MM.1S (cell line): ENCODE measurements around the gene MRPL1.

Experiments
- EZH2 ChIP-seq: fragments of 300-600 bp; sonication (generic); optimal IDR thresholded peaks from 2 replicates; pipeline ENCODE3; 2017; ENCODE audit warnings: low read depth, mild to moderate bottlenecking, antibody characterized with exemption, low read length, mixed read lengths
- TF ChIP-seq, protein P1 (sequence below): fragments of 300-600 bp; sonication (generic); IDR thresholded peaks from 2 replicates; pipeline ENCODE4 v1.5.1; 2016; ENCODE audit warnings: antibody characterized with exemption, low read length, mixed read lengths

DNA sequence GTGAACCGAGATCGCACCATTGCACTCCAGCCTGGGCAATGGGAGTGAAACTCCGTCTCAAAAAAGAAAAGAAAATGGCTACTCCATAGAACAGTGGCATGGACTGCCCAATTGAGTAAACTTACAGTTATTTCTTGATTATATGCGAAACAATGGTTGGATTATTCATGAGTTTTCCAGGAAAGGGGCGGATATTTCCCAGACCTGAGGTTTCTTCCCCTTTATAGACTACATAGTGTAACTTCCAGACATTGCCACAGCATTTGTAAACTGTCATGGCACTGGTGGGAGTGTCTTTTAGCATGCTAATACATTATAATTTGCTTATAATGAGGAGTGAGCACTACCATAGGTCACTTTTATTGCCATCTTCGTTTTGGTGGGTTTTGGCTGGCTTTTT is 14.1 kb upstream of the MRPL1 start:
- TF ChIP-seq EZH2, result no peak
- TF ChIP-seq, protein P1, sequence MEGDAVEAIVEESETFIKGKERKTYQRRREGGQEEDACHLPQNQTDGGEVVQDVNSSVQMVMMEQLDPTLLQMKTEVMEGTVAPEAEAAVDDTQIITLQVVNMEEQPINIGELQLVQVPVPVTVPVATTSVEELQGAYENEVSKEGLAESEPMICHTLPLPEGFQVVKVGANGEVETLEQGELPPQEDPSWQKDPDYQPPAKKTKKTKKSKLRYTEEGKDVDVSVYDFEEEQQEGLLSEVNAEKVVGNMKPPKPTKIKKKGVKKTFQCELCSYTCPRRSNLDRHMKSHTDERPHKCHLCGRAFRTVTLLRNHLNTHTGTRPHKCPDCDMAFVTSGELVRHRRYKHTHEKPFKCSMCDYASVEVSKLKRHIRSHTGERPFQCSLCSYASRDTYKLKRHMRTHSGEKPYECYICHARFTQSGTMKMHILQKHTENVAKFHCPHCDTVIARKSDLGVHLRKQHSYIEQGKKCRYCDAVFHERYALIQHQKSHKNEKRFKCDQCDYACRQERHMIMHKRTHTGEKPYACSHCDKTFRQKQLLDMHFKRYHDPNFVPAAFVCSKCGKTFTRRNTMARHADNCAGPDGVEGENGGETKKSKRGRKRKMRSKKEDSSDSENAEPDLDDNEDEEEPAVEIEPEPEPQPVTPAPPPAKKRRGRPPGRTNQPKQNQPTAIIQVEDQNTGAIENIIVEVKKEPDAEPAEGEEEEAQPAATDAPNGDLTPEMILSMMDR, result no peak
